K562 (cell line): ENCODE measurements around the gene ASS1. TPM values are rescaled to one million over a fixed set of nuclear protein-coding genes. Genes with fewer than 3 reads are reported as not detected.

Source experiments
- CREB3L1 ChIP-seq: fragments of 450-650 bp; IDR thresholded peaks from 2 replicates; pipeline ENCODE4 v1.6.1; 2014; ENCODE audit warnings: low read depth, mild to moderate bottlenecking, moderate library complexity, borderline replicate concordance
- ETS1 ChIP-seq: conservative IDR thresholded peaks from 2 replicates; pipeline ENCODE4 v1.6.1; 2011; ENCODE audit warnings: low read depth, mild to moderate bottlenecking, low read length; ENCODE audit not compliant: control insufficient read depth
- FOXP4 ChIP-seq: sonication (generic); formaldehyde crosslinking; IDR thresholded peaks from 2 replicates; pipeline ENCODE4 v1.8.0; 2022; ENCODE audit warnings: mild to moderate bottlenecking, missing genetic modification reagents, borderline replicate concordance
- KAT2B ChIP-seq: IDR thresholded peaks from one replicate; pipeline ENCODE4 v1.6.1; 2012; ENCODE audit warnings: low read depth, mild to moderate bottlenecking, control low read depth, inconsistent platforms, low read length, moderate library complexity
- KDM5B ChIP-seq: fragments of 200-600 bp; sonication (generic); IDR thresholded peaks from 2 replicates; pipeline ENCODE4 v1.6.1; 2012; ENCODE audit warnings: low read depth, mild to moderate bottlenecking, moderate library complexity, low read length, control low read depth, inconsistent platforms; ENCODE audit not compliant: insufficient replicate concordance
- MED1 ChIP-seq: sonication (generic); formaldehyde crosslinking; IDR thresholded peaks from 2 replicates; pipeline ENCODE4 v1.8.1; 2023; ENCODE audit warnings: missing genetic modification reagents, borderline replicate concordance
- MYNN ChIP-seq, 2 experiments: sonication (generic); formaldehyde crosslinking in 1 of 2; IDR thresholded peaks; 2 replicates each; pipeline versions ENCODE4 v1.5.0 to v1.6.1; 2016 to 2020; ENCODE audit warnings: antibody characterized with exemption in 1 of 2, missing genetic modification reagents in 1 of 2
- PRPF4 ChIP-seq: fragments of 200-400 bp; formaldehyde crosslinking; IDR thresholded peaks from one replicate; pipeline ENCODE4 v1.6.1; 2017; ENCODE audit warnings: low read length, low read depth, mild to moderate bottlenecking; ENCODE audit not compliant: insufficient read depth, poor library complexity, severe bottlenecking
- SP2 ChIP-seq: IDR thresholded peaks from 2 replicates; pipeline ENCODE4 v1.6.1; 2011; ENCODE audit warnings: mild to moderate bottlenecking, low read depth, low read length, moderate library complexity; ENCODE audit not compliant: poor library complexity, severe bottlenecking; ENCODE audit errors: extremely low read depth
- TAF9B ChIP-seq: fragments of 450-650 bp; IDR thresholded peaks from 2 replicates; pipeline ENCODE4 v1.6.1; 2018; ENCODE audit warnings: mild to moderate bottlenecking; ENCODE audit not compliant: partially characterized antibody
- TEAD1 ChIP-seq, 2 experiments: fragments of 450-650 bp in 1 of 2; sonication (generic) in 1 of 2; formaldehyde crosslinking; IDR thresholded peaks; 2 replicates each; pipeline versions ENCODE4 v1.4.0 to v1.8.0; 2020 to 2022; ENCODE audit warnings: mild to moderate bottlenecking in 2 of 2, missing genetic modification reagents in 1 of 2
- TFE3 ChIP-seq: fragments of 450-650 bp; formaldehyde crosslinking; IDR thresholded peaks from 2 replicates; pipeline ENCODE4 v1.4.0; 2020; ENCODE audit warnings: mild to moderate bottlenecking, mixed read lengths
- ZBTB2 ChIP-seq: fragments of 450-650 bp; IDR thresholded peaks from 2 replicates; pipeline ENCODE4 v1.6.1; 2016; ENCODE audit warnings: antibody characterized with exemption
- ZNF140 ChIP-seq: fragments of 250-450 bp; sonication (Bioruptor Pico); IDR thresholded peaks from 2 replicates; pipeline ENCODE4 v1.8.0; 2021; ENCODE audit warnings: moderate library complexity, mild to moderate bottlenecking, inconsistent platforms
- ZNF408 ChIP-seq: fragments of 250-450 bp; sonication (Bioruptor Pico); IDR thresholded peaks from 2 replicates; pipeline ENCODE4 v1.4.0; 2020; ENCODE audit warnings: low read depth, mild to moderate bottlenecking, moderate library complexity
- ZNF436 ChIP-seq: fragments of 250-450, 450-650 bp; sonication (Bioruptor Pico); formaldehyde crosslinking; IDR thresholded peaks from 2 replicates; pipeline ENCODE4 v1.7.0; 2020; ENCODE audit warnings: mild to moderate bottlenecking
- ZNF830 ChIP-seq: fragments of 250-450 bp; sonication (Bioruptor Pico); IDR thresholded peaks from 2 replicates; pipeline ENCODE4 v1.5.0; 2021; ENCODE audit warnings: mild to moderate bottlenecking
- polyA plus RNA-seq, 8 experiments: library from polyadenylated mRNA; depleted of rRNA in 4 of 8; stranded (reverse) in 5 of 8; unstranded in 3 of 8; fragments of >200 nt; fragmentation: Nextera tagmentation in 2 of 8; fragmentation: Illumina TruSeq in 1 of 8; extraction: Ambion mirVana in 2 of 8; extraction: Trizol in 1 of 8; gene quantifications; 2 replicates each; pipeline versions ENCODE4 v1.2.1 to v1.2.3, GENCODE V29; 2011 to 2014; ENCODE audit warnings: inconsistent platforms in 1 of 8, missing spikeins in 1 of 8
- total RNA-seq, 7 experiments: library from RNA; depleted of rRNA in 6 of 7; stranded (reverse); fragments of >200 nt in 6 of 7; fragmentation: Illumina TruSeq in 2 of 7; extraction: Trizol in 2 of 7; gene quantifications; 2 replicates each; pipeline versions ENCODE4 v1.2.1 to v1.2.3, GENCODE V29; 2011 to 2021; ENCODE audit warnings: low replicate concordance in 1 of 7

ASS1 gene
- total and polyA plus RNA-seq, 9 of the 15 experiments (the other 6 are each of a cell fraction or from before 2014, with no cell fraction given): 1.5 to 5.7 (median 3.7) TPM

GRCh38 chr9:130537346-130538050 lies 92.7 kb downstream of the ASS1 start (continued):
- peak; percentile 51; the same call in 1 of the 2 replicates for TF ChIP-seq CREB3L1
- TF ChIP-seq ZNF830 (CRISPR knock-in tag): no peak
- no peak for TF ChIP-seq ZNF140 (CRISPR knock-in tag)
- no peak for TF ChIP-seq KAT2B
- no peak for TF ChIP-seq ZNF408 (CRISPR knock-in tag)
- no peak for TF ChIP-seq MED1 (CRISPR knock-in tag)
- no peak for TF ChIP-seq SP2
- no peak for TF ChIP-seq KDM5B
- TF ChIP-seq ZNF436 (CRISPR knock-in tag): no peak
- TF ChIP-seq FOXP4 (CRISPR knock-in tag): peak; percentile 77; the same call in 1 of the 2 replicates
- no peak for TF ChIP-seq PRPF4
- TF ChIP-seq MYNN (IDR thresholded peaks at IDR 0.05): peak; percentile 95
- no peak for TF ChIP-seq MYNN (CRISPR knock-in tag; IDR thresholded peaks at IDR 0.05)
- no peak for TF ChIP-seq TFE3
- TF ChIP-seq TEAD1 (CRISPR knock-in tag; IDR thresholded peaks at IDR 0.05): peak; percentile 68 to 80; a peak in 3 of 4 replicates
- TF ChIP-seq TAF9B: no peak
- TF ChIP-seq ETS1: peak; percentile 82; the same call in 1 of the 2 replicates
- TF ChIP-seq ZBTB2: peak; percentile 94
